Measurements from ENCODE around the gene MAP3K4. TPM values are rescaled to one million over a fixed set of nuclear protein-coding genes. Genes with fewer than 3 reads are reported as not detected.

The MAP3K4 gene
- total RNA-seq, 4 donors from 2014 or later, result 34.9 to 113 (median 52.3) TPM

GRCh38 chr6:161001421-161001820 lies 9.9 kb downstream of the MAP3K4 start:
- WGBS, 2 donors, result 58 to 59% methylated on average over 4 of the region's 4 CpGs

DNA sequence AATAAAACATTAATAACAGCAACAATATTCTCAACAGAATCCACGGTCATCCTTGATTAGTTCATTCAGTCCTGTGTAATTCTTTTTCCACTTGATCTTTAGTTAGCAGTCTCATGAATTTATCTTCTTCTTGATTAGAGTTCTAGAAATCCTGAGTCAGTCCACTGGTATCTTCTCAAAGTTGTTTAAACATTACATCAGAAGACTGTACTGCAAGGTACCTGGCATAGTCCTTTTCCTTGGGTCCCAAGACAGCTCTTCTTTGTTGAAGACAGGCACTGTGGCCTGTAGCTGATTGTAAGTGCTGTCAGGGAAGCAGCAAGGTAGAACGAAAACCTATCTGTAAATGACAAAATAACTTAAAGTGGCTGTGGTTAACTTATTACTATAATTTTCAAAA lies 11.8 kb downstream of the MAP3K4 start:
- 96 to 98% methylated on average over 2 of the region's 2 CpGs for WGBS, 2 donors
- H3K4me1 ChIP-seq, result peaks cover 0 to 9% of the 10 kb centered on the region in 2 donors
- intact Hi-C loops (cut with DNase I), result no loop called here

More at GRCh38 chr6:161001421-161001820, 9.9 kb downstream of the MAP3K4 start:
- H3K36me3 ChIP-seq, result no peaks in the 10 kb centered on the region
- peak in 1 of 2 donors; percentile 11 for DNase-seq
- H3K9me3 ChIP-seq, result no peaks in the 10 kb centered on the region
- H3K27ac ChIP-seq, result no peak overlapping the region
- H3K27me3 ChIP-seq, result no peaks in the 10 kb centered on the region
- intact Hi-C loops (cut with DNase I), result no loop called here
- H3K4me1 ChIP-seq, result no peaks in the 10 kb centered on the region
- no peak for TF ChIP-seq CTCF (IDR thresholded peaks at IDR 0.05)
- TF ChIP-seq POLR2A (IDR thresholded peaks at IDR 0.05), result no peak
- no peak overlapping the region for H3K4me3 ChIP-seq (replicated peaks in 1 of 3)

GRCh38 chr6:161008245-161008644 lies 16.7 kb downstream of the MAP3K4 start:
- H3K36me3 ChIP-seq, result no peaks in the 10 kb centered on the region
- H3K27me3 ChIP-seq, result no peaks in the 10 kb centered on the region
- WGBS, 2 donors, result 97% methylated on average over 4 of the region's 4 CpGs
- no peak overlapping the region for H3K27ac ChIP-seq
- no peak for TF ChIP-seq POLR2A (IDR thresholded peaks at IDR 0.05)
- TF ChIP-seq CTCF (IDR thresholded peaks at IDR 0.05), result no peak
- no peak overlapping the region for H3K4me3 ChIP-seq (replicated peaks in 1 of 3)
- no peaks in the 10 kb centered on the region for H3K9me3 ChIP-seq
- H3K4me1 ChIP-seq, result peaks cover 0 to 28% of the 10 kb centered on the region in 2 donors
- intact Hi-C loops (cut with DNase I), result no loop called here
- no peak for DNase-seq

More for the DNA sequence above, 11.8 kb downstream of the MAP3K4 start:
- Histone ChIP-seq H3K27me3 (no peaks in the 10 kb centered on the region), H3K4me3 (replicated peaks in 1 of 3) (no peak overlapping the region), H3K36me3 (no peaks in the 10 kb centered on the region), H3K27ac (no peak overlapping the region), H3K9me3 (no peaks in the 10 kb centered on the region)
- no peak for DNase-seq
- TF ChIP-seq POLR2A (IDR thresholded peaks at IDR 0.05) (no peak), CTCF (IDR thresholded peaks at IDR 0.05) (no peak)

- DNase-seq, result no peak
- no peaks in the 10 kb centered on the region for H3K36me3 ChIP-seq
- H3K27me3 ChIP-seq, result no peaks in the 10 kb centered on the region
- peaks cover 0 to 28% of the 10 kb centered on the region in 2 donors for H3K4me1 ChIP-seq
- 94 to 97% methylated on average over 3 of the region's 3 CpGs for WGBS, 2 donors
- H3K27ac ChIP-seq, result no peak overlapping the region
- no peaks in the 10 kb centered on the region for H3K9me3 ChIP-seq
- H3K4me3 ChIP-seq (replicated peaks in 1 of 3), result no peak overlapping the region
- intact Hi-C loops (cut with DNase I), result no loop called here
- TF ChIP-seq CTCF (IDR thresholded peaks at IDR 0.05), result no peak
- TF ChIP-seq POLR2A (IDR thresholded peaks at IDR 0.05), result no peak
Measured at GRCh38 chr6:161009991-161010390, 18.4 kb downstream of the MAP3K4 start.

- DNase-seq, result no peak
- Histone ChIP-seq H3K9me3 (no peaks in the 10 kb centered on the region), H3K27ac (no peak overlapping the region), H3K4me3 (replicated peaks in 1 of 3) (no peak overlapping the region), H3K4me1 (peaks cover 0 to 28% of the 10 kb centered on the region in 2 donors), H3K27me3 (no peaks in the 10 kb centered on the region), H3K36me3 (no peaks in the 10 kb centered on the region)
- 67 to 82% methylated on average over 1 of the region's 1 CpG for WGBS, 2 donors
- intact Hi-C loops (cut with DNase I), result no loop called here
- TF ChIP-seq CTCF (IDR thresholded peaks at IDR 0.05) (no peak), POLR2A (IDR thresholded peaks at IDR 0.05) (no peak)
Measured at GRCh38 chr6:161010418-161010817, 18.8 kb downstream of the MAP3K4 start.
